IgD-negative memory B cell (primary cell): ENCODE data around the gene CAPN14. TPM values are rescaled to one million over a fixed set of nuclear protein-coding genes. Genes with fewer than 3 reads are reported as not detected.
A peak's percentile ranks its signal among the peaks of the same experiment; 100 is the strongest.

Source experiments
- H3K27ac Mint-ChIP-seq, 3 donors: one replicate each; pipeline ENCODE4 v1.8.0; 2020 to 2022; ENCODE audit warnings: mild to moderate bottlenecking in 3 of 3, mixed read lengths in 3 of 3, moderate library complexity in 1 of 3
- H3K27me3 Mint-ChIP-seq: one replicate; pipeline ENCODE4 v1.8.0; 2021; ENCODE audit warnings: mixed read lengths
- H3K36me3 Mint-ChIP-seq: one replicate; pipeline ENCODE4 v1.8.0; 2020; ENCODE audit warnings: mild to moderate bottlenecking, mixed read lengths
- H3K4me1 Mint-ChIP-seq, 3 donors: one replicate each; pipeline ENCODE4 v1.8.0; 2020 to 2022; ENCODE audit warnings: mixed read lengths in 3 of 3, mild to moderate bottlenecking in 1 of 3
- H3K4me3 Mint-ChIP-seq, 4 donors: one replicate each; pipeline ENCODE4 v1.8.0; 2020 to 2022; ENCODE audit warnings: mild to moderate bottlenecking in 4 of 4, mixed read lengths in 4 of 4, moderate library complexity in 3 of 4
- H3K9me3 Mint-ChIP-seq, 3 donors: one replicate each; pipeline ENCODE4 v1.8.0; 2020 to 2021; ENCODE audit warnings: mixed read lengths in 3 of 3, mild to moderate bottlenecking in 1 of 3
- polyA plus RNA-seq: library from polyadenylated mRNA; unstranded; fragments of 300-500 nt; fragmentation: Illumina TruSeq; gene quantifications from one replicate; pipeline ENCODE4 v1.2.3, GENCODE V29; 2021

Gene CAPN14
- polyA plus RNA-seq, 1 donor from 2014 or later = 2.9 TPM

DNA sequence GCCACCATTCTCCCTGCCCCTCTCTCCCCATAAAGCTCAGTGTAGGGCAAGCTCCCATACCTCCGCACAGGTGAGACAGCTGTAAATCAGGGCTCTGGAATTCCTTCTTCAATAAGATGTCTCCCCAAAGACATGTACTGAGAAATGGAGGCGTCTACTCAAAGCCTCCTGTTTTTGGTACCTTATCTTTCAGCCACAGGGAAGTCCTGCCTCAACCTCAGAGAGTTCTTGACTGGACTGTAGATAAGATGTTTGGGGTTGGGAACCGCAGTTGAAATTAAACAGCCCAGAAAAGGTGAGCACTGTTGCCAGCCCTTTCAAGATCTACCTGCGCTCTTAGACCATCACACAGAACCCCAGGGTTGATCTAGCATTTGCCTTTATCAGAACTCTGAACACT, 77.6 kb downstream of the CAPN14 start:
- H3K4me3 Mint-ChIP-seq = peak overlapping the region; percentile 48 to 72 (median 62)
- peaks cover 3% of the 10 kb centered on the region for H3K27me3 Mint-ChIP-seq
- H3K4me1 Mint-ChIP-seq = peaks cover 7 to 9% (median 7%) of the 10 kb centered on the region in 3 donors
- peaks cover 2% of the 10 kb centered on the region for H3K36me3 Mint-ChIP-seq
- H3K27ac Mint-ChIP-seq = no peak overlapping the region
- no peaks in the 10 kb centered on the region for H3K9me3 Mint-ChIP-seq

DNA sequence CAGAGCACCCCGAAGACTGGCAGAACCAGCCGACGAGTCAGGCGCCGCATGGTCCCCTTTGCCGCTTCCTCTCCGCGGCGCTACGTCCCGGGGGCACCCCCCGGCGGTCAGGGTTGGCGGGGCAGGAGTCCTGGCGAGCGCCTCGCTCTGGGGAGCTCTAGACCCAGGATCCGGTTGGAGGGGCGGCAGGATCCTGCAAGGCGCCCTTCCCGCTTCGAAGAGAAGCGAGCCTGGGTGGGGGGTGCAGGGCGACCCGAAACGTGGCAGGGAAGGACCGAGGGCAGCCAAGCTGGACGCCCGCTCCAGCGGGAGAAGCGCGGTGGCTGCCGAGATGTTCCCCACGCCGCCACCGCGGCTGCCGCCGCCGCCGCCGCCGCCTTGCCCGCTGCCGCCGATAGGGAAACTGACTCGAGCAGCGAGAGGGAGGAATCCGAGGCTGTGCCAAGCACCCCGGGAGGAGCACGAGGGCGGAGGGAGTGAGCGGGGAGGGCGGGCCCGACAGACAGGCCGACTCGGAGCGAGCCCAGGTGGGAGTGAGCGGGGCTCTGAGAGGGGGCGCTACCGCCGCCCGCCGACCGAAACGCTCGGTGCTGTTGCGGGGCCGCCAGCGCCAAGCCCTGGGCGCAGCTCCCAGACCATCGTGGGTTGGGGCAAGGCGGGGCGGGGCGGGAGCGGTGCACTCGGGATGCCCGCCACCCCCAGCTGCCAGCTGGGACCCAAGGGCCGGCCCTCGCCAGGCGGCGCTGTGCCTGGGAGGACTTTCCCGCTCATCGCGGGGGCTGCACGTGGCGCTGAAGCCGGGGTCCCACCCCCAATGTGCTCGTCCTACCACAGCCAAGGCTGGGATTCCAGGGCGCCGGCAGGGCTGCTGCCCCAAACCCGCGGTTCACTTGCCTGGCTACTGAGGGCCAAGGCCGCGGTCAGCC, 79.0 kb downstream of the CAPN14 start, which contains the start of gene GALNT14:
GALNT14 (minus strand) TSS at position 404 of the 926 bp plus-strand sequence; CDS start at position 50, 354 bp downstream.
- H3K4me3 Mint-ChIP-seq = peak within 1 kb of the TSS; percentile 82 to 95 (median 87)
- H3K27me3 Mint-ChIP-seq = peaks cover 3% of the 10 kb centered on the region
- H3K9me3 Mint-ChIP-seq = no peaks in the 10 kb centered on the region
- peaks cover 2% of the 10 kb centered on the region for H3K36me3 Mint-ChIP-seq
- peaks cover 7 to 9% (median 7%) of the 10 kb centered on the region in 3 donors for H3K4me1 Mint-ChIP-seq
- no peak within 1 kb of the TSS for H3K27ac Mint-ChIP-seq

DNA sequence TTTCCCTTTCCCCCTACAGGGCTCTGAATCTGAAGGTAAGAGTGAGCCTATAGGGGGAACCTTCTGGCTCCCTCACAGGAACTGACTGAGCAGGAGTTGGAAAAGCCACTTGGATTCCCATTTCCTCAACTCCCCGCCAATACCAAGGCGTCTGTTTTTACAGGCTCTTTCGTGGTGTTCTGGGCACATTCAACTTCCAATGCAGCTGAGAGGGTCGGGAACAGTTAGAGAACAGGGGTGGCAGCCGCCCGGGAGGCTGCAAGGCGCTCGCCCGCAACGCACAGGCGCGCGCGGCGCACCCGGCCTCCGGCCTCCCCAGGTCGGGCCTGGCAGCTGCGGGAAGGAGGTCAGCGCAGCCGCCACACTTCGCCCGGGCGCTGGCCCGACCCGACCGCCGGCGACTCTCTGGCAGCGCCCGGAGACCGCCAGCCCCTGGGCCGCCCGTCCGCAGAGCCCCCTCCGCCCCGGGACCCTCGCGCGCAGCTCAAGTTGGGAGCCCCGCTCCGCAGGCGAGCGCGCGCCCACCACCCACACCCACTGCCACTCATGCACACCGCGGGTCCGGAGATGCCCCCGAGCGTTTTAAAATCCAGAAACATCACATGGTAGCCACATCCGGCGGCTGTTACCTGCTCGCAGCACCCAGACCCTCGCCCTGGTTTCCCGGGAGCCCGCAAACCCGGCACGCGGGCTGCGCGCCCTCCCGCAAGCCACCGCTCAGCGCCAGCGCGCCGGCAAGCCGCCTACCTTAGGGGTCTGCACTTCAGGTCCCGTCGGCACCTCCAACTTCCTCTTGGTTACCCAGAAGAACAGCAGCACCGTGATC, 79.9 kb downstream of the CAPN14 start:
- Mint-ChIP-seq H3K27ac (peak overlapping the region in 1 of 3 donors; percentile 83), H3K4me1 (peaks cover 7 to 9% (median 7%) of the 10 kb centered on the region in 3 donors), H3K4me3 (peak overlapping the region; percentile 82 to 95 (median 87)), H3K27me3 (peaks cover 3% of the 10 kb centered on the region), H3K36me3 (peaks cover 2% of the 10 kb centered on the region), H3K9me3 (no peaks in the 10 kb centered on the region)

DNA sequence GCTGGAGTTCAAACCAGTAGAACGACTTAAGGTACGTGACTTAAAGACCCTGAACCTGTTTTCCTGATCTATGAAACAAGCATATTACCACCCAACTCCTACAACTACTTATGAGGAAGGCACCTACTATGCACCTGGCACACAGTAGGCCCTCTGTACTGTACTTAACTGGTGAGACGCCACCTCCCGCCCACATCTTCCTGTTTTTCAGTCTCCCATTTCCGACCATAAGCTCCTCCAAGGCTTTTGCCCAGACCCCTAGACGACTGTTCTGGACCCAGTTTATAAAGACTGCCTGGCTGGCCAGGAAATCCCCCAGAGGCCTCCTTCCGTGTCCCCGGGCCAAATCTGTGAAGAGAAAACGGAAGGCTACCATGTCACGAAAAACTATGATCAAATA, 80.6 kb downstream of the CAPN14 start:
- peaks cover 7 to 9% (median 7%) of the 10 kb centered on the region in 3 donors for H3K4me1 Mint-ChIP-seq
- H3K36me3 Mint-ChIP-seq = peaks cover 2% of the 10 kb centered on the region
- peaks cover 3% of the 10 kb centered on the region for H3K27me3 Mint-ChIP-seq
- peak overlapping the region in 1 of 3 donors; percentile 83 for H3K27ac Mint-ChIP-seq
- peak overlapping the region; percentile 82 to 93 (median 87) for H3K4me3 Mint-ChIP-seq
- no peaks in the 10 kb centered on the region for H3K9me3 Mint-ChIP-seq

DNA sequence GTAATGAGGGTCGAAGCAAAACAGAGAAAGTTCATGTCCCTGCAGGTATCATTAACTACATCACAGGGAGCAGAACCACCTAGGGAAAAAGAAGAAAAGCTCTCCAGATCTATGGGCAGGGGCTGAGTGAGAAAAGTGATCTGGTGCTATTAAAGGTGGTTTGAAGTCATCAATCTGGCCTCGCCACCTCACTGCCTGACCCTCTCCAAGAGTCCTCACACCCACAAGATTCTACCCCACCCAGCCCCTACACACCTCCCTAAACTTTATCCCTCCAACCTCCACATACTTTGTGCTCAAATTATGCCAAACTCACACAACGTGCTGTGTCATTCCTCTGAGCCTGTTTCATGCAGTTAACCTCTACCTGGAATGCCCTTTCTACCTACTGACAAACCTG, 81.3 kb downstream of the CAPN14 start:
- H3K36me3 Mint-ChIP-seq = no peaks in the 10 kb centered on the region
- H3K4me1 Mint-ChIP-seq = peaks cover 7 to 9% (median 7%) of the 10 kb centered on the region in 3 donors
- H3K27me3 Mint-ChIP-seq = peaks cover 3% of the 10 kb centered on the region
- H3K4me3 Mint-ChIP-seq = peak overlapping the region in 1 of 4 donors; percentile 65
- no peak overlapping the region for H3K27ac Mint-ChIP-seq
- H3K9me3 Mint-ChIP-seq = no peaks in the 10 kb centered on the region

DNA sequence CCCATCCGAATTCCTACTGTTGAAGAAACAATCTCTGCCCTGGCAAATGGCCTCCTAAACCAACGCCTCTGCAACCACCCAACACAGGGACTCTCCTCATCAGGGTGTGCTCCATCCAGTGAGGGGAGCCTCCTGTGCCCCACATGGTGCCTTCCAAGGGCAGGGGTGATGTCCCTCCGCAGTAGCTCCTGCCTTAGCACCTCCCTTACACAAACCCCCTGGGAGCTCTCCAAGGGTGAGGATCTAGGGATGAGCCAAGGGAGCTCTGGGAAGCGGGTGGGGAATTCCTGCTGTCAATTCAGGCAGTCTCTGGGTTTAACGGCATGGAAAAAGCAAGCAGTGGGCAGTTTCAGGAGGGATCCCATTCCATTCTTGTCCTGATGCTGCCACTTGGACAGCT, 82.8 kb downstream of the CAPN14 start:
- no peak overlapping the region for H3K27ac Mint-ChIP-seq
- peaks cover 7 to 9% (median 7%) of the 10 kb centered on the region in 3 donors for H3K4me1 Mint-ChIP-seq
- no peaks in the 10 kb centered on the region for H3K36me3 Mint-ChIP-seq
- H3K9me3 Mint-ChIP-seq = no peaks in the 10 kb centered on the region
- peaks cover 3% of the 10 kb centered on the region for H3K27me3 Mint-ChIP-seq
- no peak overlapping the region for H3K4me3 Mint-ChIP-seq

DNA sequence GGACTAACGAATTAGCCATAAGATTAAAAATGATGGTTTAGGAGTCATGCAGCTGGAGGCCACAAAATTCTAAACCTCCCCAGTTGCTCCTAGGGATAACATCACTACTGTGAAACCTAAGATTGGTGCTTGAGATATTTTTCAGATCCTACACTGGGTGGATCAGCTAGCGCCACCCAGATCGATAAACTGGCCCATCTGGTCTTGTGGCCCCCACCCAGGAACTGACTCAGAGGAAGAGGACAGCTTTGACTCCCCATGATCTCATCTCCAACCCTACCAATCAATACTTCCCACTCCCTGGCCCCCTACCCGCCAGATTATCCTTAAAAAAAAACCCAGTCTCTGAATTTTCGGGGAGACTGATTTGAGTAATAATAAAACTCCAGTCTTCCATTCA, 84.5 kb downstream of the CAPN14 start:
- Mint-ChIP-seq H3K4me3 (no peak overlapping the region), H3K4me1 (peaks cover 7 to 9% (median 7%) of the 10 kb centered on the region in 3 donors), H3K27ac (no peak overlapping the region), H3K27me3 (peaks cover 3% of the 10 kb centered on the region), H3K36me3 (no peaks in the 10 kb centered on the region), H3K9me3 (no peaks in the 10 kb centered on the region)

DNA sequence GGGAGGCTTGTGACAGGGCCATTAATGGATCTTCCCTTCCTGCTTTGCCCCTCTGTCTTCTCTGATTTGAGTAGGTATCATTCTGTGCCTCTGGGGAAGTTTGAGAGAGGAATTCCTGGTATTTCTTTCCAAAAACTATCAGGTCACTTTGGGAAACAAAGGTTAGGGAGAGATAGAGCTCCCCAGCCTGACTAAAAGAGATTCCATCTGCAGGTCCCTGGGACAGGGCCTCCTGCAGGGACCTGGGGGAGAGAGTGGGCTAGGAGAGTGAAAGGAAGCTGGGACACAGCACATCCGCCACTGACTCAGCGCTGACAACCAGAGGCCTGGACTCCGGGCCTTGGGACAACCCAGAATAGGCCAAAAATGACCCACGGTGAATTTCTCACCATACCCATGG, 85.4 kb downstream of the CAPN14 start:
- no peak overlapping the region for H3K27ac Mint-ChIP-seq
- peaks cover 3% of the 10 kb centered on the region for H3K27me3 Mint-ChIP-seq
- peaks cover 3 to 6% (median 3%) of the 10 kb centered on the region in 3 donors for H3K4me1 Mint-ChIP-seq

DNA sequence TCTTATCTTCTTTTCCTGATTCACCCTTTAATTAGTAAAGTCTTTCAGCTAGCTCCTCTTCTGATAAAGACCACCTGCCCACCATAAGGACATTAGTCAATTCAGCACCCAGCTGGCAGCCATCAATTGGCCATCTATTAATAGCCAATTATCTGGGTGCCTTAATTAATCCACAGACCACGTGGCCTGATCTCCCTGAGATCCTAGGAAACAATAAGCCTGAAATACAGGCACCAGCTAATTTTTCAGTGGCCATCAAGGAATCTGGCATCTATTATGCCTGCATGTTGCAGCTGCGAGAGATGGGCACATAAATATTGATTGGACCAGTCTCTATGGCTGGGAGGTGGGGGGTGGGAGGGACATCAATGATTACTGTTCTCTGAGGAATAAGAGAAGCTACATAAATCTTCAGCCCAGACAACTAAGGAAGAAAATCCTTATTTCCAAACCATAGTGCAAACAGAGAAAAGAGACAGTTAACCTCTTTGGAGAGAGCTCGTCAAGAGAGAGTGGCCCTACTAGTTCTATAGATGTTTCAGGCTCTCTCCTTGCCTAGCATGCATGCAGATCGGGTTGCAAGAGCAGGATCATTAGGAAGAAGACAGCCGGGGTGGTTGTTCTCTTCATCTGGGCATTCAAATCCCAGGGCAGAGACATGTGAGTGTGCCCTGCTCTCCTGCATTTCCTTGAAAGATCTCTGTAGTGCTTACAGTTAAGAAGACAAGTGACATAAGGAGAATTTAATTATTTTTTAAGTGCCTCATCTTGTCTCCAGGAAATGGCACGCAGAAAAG, 87.7 kb downstream of the CAPN14 start:
- Mint-ChIP-seq H3K27me3 (no peaks in the 10 kb centered on the region), H3K27ac (peak overlapping the region in 1 of 3 donors; percentile 92), H3K9me3 (no peaks in the 10 kb centered on the region), H3K4me3 (no peak overlapping the region), H3K4me1 (no peaks in the 10 kb centered on the region), H3K36me3 (no peaks in the 10 kb centered on the region)

More for the DNA sequence above, 85.4 kb downstream of the CAPN14 start:
- Mint-ChIP-seq H3K36me3 (no peaks in the 10 kb centered on the region), H3K9me3 (no peaks in the 10 kb centered on the region), H3K4me3 (peak overlapping the region in 1 of 4 donors; percentile 39)

DNA sequence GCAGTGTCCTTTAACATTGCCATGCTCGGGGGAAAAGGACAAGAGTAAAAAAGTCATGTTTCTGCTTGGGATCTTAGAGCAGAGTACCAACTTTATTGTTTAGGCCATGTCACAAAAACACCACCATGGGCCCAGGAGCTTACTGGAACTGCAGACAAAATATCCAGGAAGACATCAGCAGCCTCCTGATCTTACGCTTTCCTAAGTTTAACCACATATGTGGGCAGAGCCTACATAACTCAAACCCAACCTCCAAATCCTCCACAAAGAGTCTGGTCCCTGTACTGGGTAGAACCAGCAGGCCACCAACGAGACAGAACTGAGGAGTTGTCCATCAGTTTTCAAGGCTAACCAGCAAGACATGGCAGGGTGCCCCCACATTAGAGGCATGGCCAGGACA, 89.4 kb downstream of the CAPN14 start:
- Mint-ChIP-seq H3K36me3 (no peaks in the 10 kb centered on the region), H3K27me3 (no peaks in the 10 kb centered on the region), H3K4me1 (no peaks in the 10 kb centered on the region), H3K9me3 (no peaks in the 10 kb centered on the region), H3K27ac (peak overlapping the region in 1 of 3 donors; percentile 70), H3K4me3 (no peak overlapping the region)

DNA sequence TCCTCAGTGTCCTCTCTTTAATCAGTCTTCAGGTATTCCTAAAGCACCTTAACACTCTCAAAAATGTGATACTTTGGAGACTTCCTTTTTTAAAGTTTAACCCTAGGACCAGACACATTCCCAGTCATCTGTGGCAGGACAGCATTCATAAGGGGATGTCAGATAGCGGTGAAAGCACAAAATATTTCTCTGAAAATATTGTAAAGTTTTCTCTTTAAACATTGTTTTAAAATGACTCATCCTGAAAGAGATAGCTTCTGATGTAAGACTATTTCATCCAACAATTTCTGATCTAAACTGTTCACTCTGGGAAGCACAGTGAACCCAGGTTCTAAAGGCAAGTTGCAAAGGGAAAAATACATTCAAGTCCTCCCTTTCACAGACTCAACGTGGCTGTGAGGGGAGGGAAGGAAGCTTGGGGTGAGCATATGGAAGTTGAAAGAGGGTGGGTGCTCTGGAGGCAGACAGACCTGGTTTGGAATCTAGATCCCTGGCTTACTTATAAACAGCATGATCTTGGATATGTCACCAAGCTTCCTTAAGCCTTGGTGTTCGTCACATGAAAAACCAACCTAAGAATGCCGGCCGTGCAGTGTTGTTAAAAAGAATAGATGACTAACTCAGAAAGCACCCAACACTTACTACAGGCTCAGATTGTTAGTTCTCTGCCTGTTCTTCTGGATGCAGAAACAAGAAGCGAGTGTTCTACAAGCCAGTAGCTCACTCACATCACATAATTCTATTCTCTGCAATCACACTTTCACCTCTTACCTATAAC, 91.2 kb downstream of the CAPN14 start:
- Mint-ChIP-seq H3K27ac (no peak overlapping the region), H3K27me3 (no peaks in the 10 kb centered on the region), H3K4me3 (no peak overlapping the region), H3K9me3 (no peaks in the 10 kb centered on the region), H3K4me1 (no peaks in the 10 kb centered on the region), H3K36me3 (peaks cover 2% of the 10 kb centered on the region)

DNA sequence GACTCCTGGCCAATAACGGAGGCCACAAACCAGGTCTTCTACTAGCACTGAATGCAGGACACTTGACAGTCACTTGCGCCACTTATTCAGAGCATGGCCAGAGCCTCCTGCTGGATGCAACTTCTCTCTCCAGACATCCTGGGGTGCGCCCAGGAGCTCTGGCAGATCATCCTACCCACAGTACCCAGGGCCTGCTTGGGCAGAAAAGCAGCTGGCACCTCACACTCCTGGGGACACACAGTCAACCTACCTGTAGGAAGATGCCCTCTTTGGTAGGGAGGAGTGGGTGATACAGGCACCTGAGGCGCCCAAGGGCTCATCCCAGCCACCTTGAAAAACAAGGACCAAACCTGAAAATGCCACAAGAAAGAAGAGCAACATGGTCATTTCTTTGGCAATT, 92.4 kb downstream of the CAPN14 start:
- Mint-ChIP-seq H3K4me3 (no peak overlapping the region), H3K27me3 (no peaks in the 10 kb centered on the region), H3K4me1 (no peaks in the 10 kb centered on the region), H3K36me3 (peaks cover 2% of the 10 kb centered on the region), H3K9me3 (no peaks in the 10 kb centered on the region), H3K27ac (no peak overlapping the region)
